GM10847 (cell line): ENCODE measurements around the gene PIGW.
A peak's percentile ranks its signal among the peaks of the same experiment; 100 is the strongest.

Source experiments
- POLR2A ChIP-seq: IDR thresholded peaks from 2 replicates; pipeline ENCODE4 v1.6.1; 2011; ENCODE audit not compliant: insufficient read length; ENCODE audit errors: extremely low read depth

PIGW gene

GRCh38 chr17:36527621-36528250, 7.1 kb upstream of the PIGW start:
- TF ChIP-seq POLR2A: no peak

- no peak for TF ChIP-seq POLR2A
Observed at GRCh38 chr17:36529121-36529520, 5.7 kb upstream of the PIGW start.

- no peak for TF ChIP-seq POLR2A
Observed at GRCh38 chr17:36532435-36532975, 2.3 kb upstream of the PIGW start.

GRCh38 chr17:36533935-36534839, 600 bp upstream of the PIGW start:
- TF ChIP-seq POLR2A: peak; percentile 48

- TF ChIP-seq POLR2A: no peak
Observed at GRCh38 chr17:36535669-36536081, 888 bp downstream of the PIGW start.

- no peak for TF ChIP-seq POLR2A
Observed at GRCh38 chr17:36540696-36541095, 5.9 kb downstream of the PIGW start.

- TF ChIP-seq POLR2A: no peak
Observed at GRCh38 chr17:36542755-36543154, 8.0 kb downstream of the PIGW start.

GRCh38 chr17:36544044-36544306, 9.2 kb downstream of the PIGW start:
- no peak for TF ChIP-seq POLR2A

- peak; percentile 86 for TF ChIP-seq POLR2A
Observed at GRCh38 chr17:36544307-36545076, 9.7 kb downstream of the PIGW start, which contains the start of gene GGNBP2. Gene GGNBP2 (plus strand): TSS chr17:36544919. CDS start chr17:36545725, 806 bp downstream.

- TF ChIP-seq POLR2A: no peak
Observed at GRCh38 chr17:36545077-36545464, 10.3 kb downstream of the PIGW start.

GRCh38 chr17:36545465-36546417, 11.0 kb downstream of the PIGW start:
- TF ChIP-seq POLR2A: peak; percentile 62

GRCh38 chr17:36546418-36547093, 11.8 kb downstream of the PIGW start:
- no peak for TF ChIP-seq POLR2A

GRCh38 chr17:36547776-36548175, 13.0 kb downstream of the PIGW start:
- no peak for TF ChIP-seq POLR2A
